Stomach (tissue), 9 donors: ENCODE measurements around the gene PCDHB3. TPM values are rescaled to one million over a fixed set of nuclear protein-coding genes. Genes with fewer than 3 reads are reported as not detected.
"Not testable (repeated sequence)": the region's sequence is repeated elsewhere in the genome, so short reads cannot be mapped to it uniquely, and the experiment has no call there.

Experiments
- DNase-seq, 2 donors: peaks; one replicate each; pipeline versions ENCODE4 v3.0.0 to v3.0.0-alpha.2; 2013 to 2019
- H3K27ac ChIP-seq, 5 donors: fragments of 200-600 bp in 4 of 5; sonication (generic) in 4 of 5; one replicate each; pipeline ENCODE4 v1.5.1; 2013 to 2019; ENCODE audit warnings: mild to moderate bottlenecking in 1 of 5, moderate library complexity in 1 of 5
- H3K27me3 ChIP-seq, 3 donors: fragments of 200-600 bp; sonication (generic); one replicate each; pipeline ENCODE4 v1.5.1; 2017 to 2019; ENCODE audit warnings: mixed run types in 1 of 3
- H3K36me3 ChIP-seq, 4 donors: fragments of 200-600 bp; sonication (generic); 1 replicate in 3 of 4; 2 replicates in 1 of 4; pipeline ENCODE4 v1.5.1; 2016 to 2019
- H3K4me1 ChIP-seq, 4 donors: fragments of 200-600 bp; sonication (generic); one replicate each; pipeline ENCODE4 v1.5.1; 2016 to 2019
- H3K4me3 ChIP-seq, 4 donors: fragments of 200-600 bp; sonication (generic) in 3 of 4; one replicate each; pipeline ENCODE4 v1.5.1; 2016 to 2019; ENCODE audit warnings: mild to moderate bottlenecking in 1 of 4
- H3K9me3 ChIP-seq, 4 donors: fragments of 200-600 bp; sonication (generic); one replicate each; pipeline ENCODE4 v1.5.1; 2016 to 2019
- CTCF ChIP-seq, 7 experiments: fragments of 450-650 bp in 4 of 7; fragments of 200-600 bp in 3 of 7; sonication (generic) in 3 of 7; IDR thresholded peaks; one replicate each; pipeline ENCODE4 v1.5.1; 2016 to 2019; ENCODE audit warnings: antibody characterized with exemption in 7 of 7, control low read depth in 2 of 7, mild to moderate bottlenecking in 1 of 7
- EP300 ChIP-seq: sonication (generic); formaldehyde crosslinking; IDR thresholded peaks from one replicate; pipeline ENCODE4 v1.6.1; 2017; ENCODE audit warnings: antibody characterized with exemption
- POLR2A ChIP-seq, 4 donors: fragments of 450-650 bp; IDR thresholded peaks; one replicate each; pipeline ENCODE4 v1.6.1; 2016; ENCODE audit warnings: antibody characterized with exemption in 4 of 4, control low read depth in 2 of 4, mild to moderate bottlenecking in 1 of 4, moderate library complexity in 1 of 4
- POLR2AphosphoS5 ChIP-seq, 3 donors: sonication (generic); formaldehyde crosslinking; IDR thresholded peaks; one replicate each; pipeline ENCODE4 v1.6.1; 2016; ENCODE audit warnings: antibody characterized with exemption in 3 of 3
- WGBS, 5 donors: extraction: QIAGEN DNeasy Blood & Tissue Kit in 3 of 5; methylation state at CpG; one replicate each; pipeline versions ENCODE4 v1.1.5 to v1.1.7; 2013 to 2018; 5-methylcytosine and 5-hydroxymethylcytosine counted together
- intact Hi-C: fragments of 100-400 bp; cut with DNase I; formaldehyde crosslinking; loops from one replicate; pipeline ENCODE4 v1.15.1; 2023; ENCODE audit warnings: low total_unique reads
- polyA plus RNA-seq, 3 donors: library from polyadenylated mRNA; stranded (reverse); fragments of 200-250 nt; gene quantifications; one replicate each; pipeline ENCODE4 v1.2.3, GENCODE V29; 2013
- total RNA-seq, 5 donors: library from RNA; depleted of rRNA; stranded (reverse); fragments of >200 nt; gene quantifications; one replicate each; pipeline versions ENCODE4 v1.1.0 to v1.2.3, GENCODE V29; 2014 to 2016
- donor health status: healthy with polysubstance abuse.
- donor health status: Bipolar disorder and iron deficiency.
- donor health status: healthy.

The PCDHB3 gene
- total and polyA plus RNA-seq, 8 donors = 0.15 to 3.7 (median 0.38) TPM; not detected in 4

GRCh38 chr5:141095263-141095641 lies 5.0 kb upstream of the PCDHB3 start:
- Histone ChIP-seq H3K9me3 (peaks cover 17 to 89% (median 69%) of the 10 kb centered on the region in 4 donors), H3K4me1 (no peaks in the 10 kb centered on the region), H3K36me3 (no peaks in the 10 kb centered on the region), H3K27me3 (peaks cover 0 to 44% (median 7%) of the 10 kb centered on the region in 3 donors), H3K27ac (no peak overlapping the region), H3K4me3 (peak overlapping the region in 2 of 4 donors; percentile 7 to 19)
- intact Hi-C loops = no loop called here
- 37 to 46% (median 42%) methylated on average over 12 of the region's 12 CpGs for WGBS, 5 donors
- no peak for DNase-seq
- TF ChIP-seq POLR2AphosphoS5 (IDR thresholded peaks at IDR 0.05) (no peak), POLR2A (IDR thresholded peaks at IDR 0.05) (no peak)

GRCh38 chr5:141096181-141096580 lies 4.1 kb upstream of the PCDHB3 start:
- H3K4me1 ChIP-seq, DNase-seq, intact Hi-C loops, H3K4me3 ChIP-seq, H3K27ac ChIP-seq, H3K36me3 ChIP-seq: not testable (repeated sequence)
- peaks cover 23 to 91% (median 74%) of the 10 kb centered on the region in 4 donors for H3K9me3 ChIP-seq
- peaks cover 0 to 53% (median 7%) of the 10 kb centered on the region in 3 donors for H3K27me3 ChIP-seq
- WGBS, 5 donors = 36 to 59% (median 44%) methylated on average over 11 to 30 of the region's 46 CpGs

- DNase-seq, intact Hi-C loops, H3K4me1 ChIP-seq, H3K4me3 ChIP-seq, H3K36me3 ChIP-seq, H3K27ac ChIP-seq: not testable (repeated sequence)
- H3K9me3 ChIP-seq = peaks cover 23 to 92% (median 76%) of the 10 kb centered on the region in 4 donors
- WGBS, 5 donors = 28 to 72% (median 32%) methylated on average over 5 to 32 of the region's 38 CpGs
- peaks cover 0 to 53% (median 7%) of the 10 kb centered on the region in 3 donors for H3K27me3 ChIP-seq
Observed at GRCh38 chr5:141096586-141096985, 3.7 kb upstream of the PCDHB3 start.

- no peaks in the 10 kb centered on the region for H3K36me3 ChIP-seq
- H3K9me3 ChIP-seq = peaks cover 9 to 70% (median 48%) of the 10 kb centered on the region in 4 donors
- DNase-seq = no peak
- intact Hi-C loops = no loop called here
- H3K27ac ChIP-seq = no peak overlapping the region
- TF ChIP-seq POLR2AphosphoS5 (IDR thresholded peaks at IDR 0.05) (no peak), CTCF (IDR thresholded peaks at IDR 0.05) (no peak), POLR2A (IDR thresholded peaks at IDR 0.05) (no peak), EP300 (no peak)
- H3K27me3 ChIP-seq = peaks cover 0 to 40% (median 0%) of the 10 kb centered on the region in 3 donors
- H3K4me1 ChIP-seq = no peaks in the 10 kb centered on the region
- H3K4me3 ChIP-seq = peak overlapping the region in 1 of 4 donors; percentile 17
- WGBS, 5 donors = 34 to 63% (median 41%) methylated on average over 20 of the region's 20 CpGs
Observed at GRCh38 chr5:141101059-141101458, 786 bp downstream of the PCDHB3 start.

- Histone ChIP-seq H3K9me3 (peaks cover 9 to 67% (median 42%) of the 10 kb centered on the region in 4 donors), H3K27me3 (peaks cover 0 to 33% (median 0%) of the 10 kb centered on the region in 3 donors)
- H3K4me1 ChIP-seq, H3K27ac ChIP-seq, DNase-seq, H3K4me3 ChIP-seq, intact Hi-C loops, H3K36me3 ChIP-seq: not testable (repeated sequence)
- 36 to 54% (median 40%) methylated on average over 1 to 39 of the region's 39 CpGs for WGBS, 5 donors
Observed at GRCh38 chr5:141102070-141102469, 1.8 kb downstream of the PCDHB3 start.

- H3K36me3 ChIP-seq, intact Hi-C loops, H3K4me3 ChIP-seq, H3K4me1 ChIP-seq, H3K27ac ChIP-seq, DNase-seq: not testable (repeated sequence)
- peaks cover 0 to 29% (median 0%) of the 10 kb centered on the region in 3 donors for H3K27me3 ChIP-seq
- H3K9me3 ChIP-seq = peaks cover 9 to 65% (median 41%) of the 10 kb centered on the region in 4 donors
- WGBS, 5 donors = 29 to 48% (median 47%) methylated on average over 12 to 22 of the region's 38 CpGs; no CpG with 5 or more reads in 2 of the 5 donors
Observed at GRCh38 chr5:141102471-141102870, 2.2 kb downstream of the PCDHB3 start.

GRCh38 chr5:141105350-141105749 lies 5.1 kb downstream of the PCDHB3 start:
- intact Hi-C loops = no loop called here
- Histone ChIP-seq H3K36me3 (no peaks in the 10 kb centered on the region), H3K4me3 (no peak overlapping the region), H3K27ac (no peak overlapping the region), H3K9me3 (peaks cover 5 to 59% (median 33%) of the 10 kb centered on the region in 4 donors), H3K27me3 (peaks cover 0 to 18% (median 0%) of the 10 kb centered on the region in 3 donors), H3K4me1 (no peaks in the 10 kb centered on the region)
- 60 to 89% (median 80%) methylated on average over 2 of the region's 2 CpGs for WGBS, 5 donors
- no peak for DNase-seq
- TF ChIP-seq POLR2A (IDR thresholded peaks at IDR 0.05) (no peak), POLR2AphosphoS5 (IDR thresholded peaks at IDR 0.05) (no peak), EP300 (no peak), CTCF (IDR thresholded peaks at IDR 0.05) (no peak)
